Activated CD8-positive, alpha-beta T cell treated with anti-CD3 and anti-CD28 coated beads, Interleukin-2, amount 10 ng/mL, durations not matched to agents 7 days and 5 days (primary cell): ENCODE results near the gene FIG4. TPM values are rescaled to one million over a fixed set of nuclear protein-coding genes. Genes with fewer than 3 reads are reported as not detected.
"Not testable (repeated sequence)": the region's sequence is repeated elsewhere in the genome, so short reads cannot be mapped to it uniquely, and the experiment has no call there.

ENCODE experiments used
- ATAC-seq: fragments of 150-1000 bp; cut with Tn5 transposase; one replicate; pipeline ENCODE4 v1.10.0; 2021; ENCODE audit warnings: moderate library complexity
- CTCF ChIA-PET: fragments of 350-600 bp; sonication (Branson Sonifier 250); formaldehyde crosslinking; loops from one replicate; lab custom pipeline; 2021; ENCODE audit warnings: antibody characterized with exemption; lab: Charles Lee
- POLR2A ChIA-PET: fragments of 350-600 bp; sonication (Branson Sonifier 250); formaldehyde crosslinking; loops from one replicate; lab custom pipeline; 2021; ENCODE audit warnings: antibody characterized with exemption; lab: Charles Lee
- DNase-seq: peaks from one replicate; pipeline ENCODE4 v3.0.0-alpha.2; 2020
- H3K27ac Mint-ChIP-seq: one replicate; pipeline ENCODE4 v1.8.0; 2021; ENCODE audit warnings: mild to moderate bottlenecking, mixed read lengths
- H3K27me3 Mint-ChIP-seq: one replicate; pipeline ENCODE4 v1.8.0; 2021; ENCODE audit warnings: low read depth, mixed read lengths
- H3K36me3 Mint-ChIP-seq: one replicate; pipeline ENCODE4 v1.8.0; 2021; ENCODE audit warnings: low read depth, mixed read lengths
- H3K4me1 Mint-ChIP-seq: one replicate; pipeline ENCODE4 v1.8.0; 2021; ENCODE audit warnings: low read depth, mixed read lengths
- H3K4me3 Mint-ChIP-seq: one replicate; pipeline ENCODE4 v1.8.0; 2021; ENCODE audit warnings: mild to moderate bottlenecking, mixed read lengths
- H3K9me3 Mint-ChIP-seq: one replicate; pipeline ENCODE4 v1.8.0; 2022; ENCODE audit warnings: mixed read lengths; ENCODE audit not compliant: insufficient read depth
- total RNA-seq, 2 experiments: library from RNA; stranded (reverse); gene quantifications; one replicate each; pipeline ENCODE4 v1.2.3, GENCODE V29; 2021

Gene FIG4
- total RNA-seq, 2 experiments from 2014 or later = 9.5 to 10.8 TPM

DNA sequence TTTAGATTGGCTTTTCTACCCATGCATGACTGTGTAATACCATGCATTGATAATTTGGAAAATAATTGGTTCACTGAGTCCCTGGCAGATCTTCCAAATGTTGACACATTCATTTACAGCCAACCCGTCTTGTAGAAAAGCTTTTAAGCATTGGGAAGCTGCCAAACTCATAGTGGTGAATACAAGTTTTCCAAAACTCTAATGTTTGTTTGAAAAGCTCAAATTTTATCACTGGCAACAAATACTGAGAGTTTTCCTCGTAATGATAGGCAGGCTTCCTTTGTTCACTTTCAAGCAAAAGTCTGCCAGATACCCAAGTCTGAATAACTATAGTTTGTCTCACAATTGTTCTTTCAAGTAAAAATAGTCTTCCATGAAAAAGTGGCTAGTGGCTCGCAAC is 143.0 kb downstream of the FIG4 start:
- Mint-ChIP-seq H3K27ac (no peak overlapping the region), H3K27me3 (no peaks in the 10 kb centered on the region), H3K4me1 (no peaks in the 10 kb centered on the region), H3K9me3 (peaks cover 7% of the 10 kb centered on the region), H3K36me3 (peaks cover 5% of the 10 kb centered on the region), H3K4me3 (no peak overlapping the region)
- no peak for DNase-seq
- CTCF ChIA-PET = no interaction called here
- POLR2A ChIA-PET = no interaction called here
- no peak for ATAC-seq

GRCh38 chr6:109834595-109835437 is 143.7 kb downstream of the FIG4 start:
- H3K36me3 Mint-ChIP-seq = peaks cover 5% of the 10 kb centered on the region
- H3K27ac Mint-ChIP-seq = no peak overlapping the region
- ChIA-PET POLR2A (no interaction called here), CTCF (no interaction called here)
- no peaks in the 10 kb centered on the region for H3K4me1 Mint-ChIP-seq
- H3K27me3 Mint-ChIP-seq = no peaks in the 10 kb centered on the region
- DNase-seq (no peak), ATAC-seq (no peak)
- peaks cover 7% of the 10 kb centered on the region for H3K9me3 Mint-ChIP-seq
- H3K4me3 Mint-ChIP-seq = no peak overlapping the region

DNA sequence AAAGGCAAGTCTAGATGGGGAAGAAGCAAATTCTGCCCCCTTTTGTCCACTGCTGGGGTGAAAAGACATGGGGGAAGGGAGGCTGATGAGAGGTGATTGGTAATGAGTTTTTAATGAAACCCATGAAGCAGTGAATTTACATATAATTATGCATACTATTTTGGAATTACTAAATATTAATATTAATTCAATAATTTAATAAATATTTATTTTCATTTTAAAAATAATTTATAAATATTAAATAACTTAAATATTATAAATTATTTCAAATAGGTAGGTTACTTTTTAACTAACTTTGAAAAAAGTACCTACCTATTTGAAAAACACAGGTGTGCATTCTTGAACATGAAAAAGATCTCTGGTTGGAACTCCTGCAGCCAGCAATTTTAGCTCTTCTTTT is 148.9 kb downstream of the FIG4 start:
- no peaks in the 10 kb centered on the region for H3K9me3 Mint-ChIP-seq
- no peak overlapping the region for H3K4me3 Mint-ChIP-seq
- DNase-seq (no peak), ATAC-seq (no peak)
- no peak overlapping the region for H3K27ac Mint-ChIP-seq
- ChIA-PET POLR2A (no interaction called here), CTCF (no interaction called here)
- H3K36me3 Mint-ChIP-seq = no peaks in the 10 kb centered on the region
- no peaks in the 10 kb centered on the region for H3K27me3 Mint-ChIP-seq
- no peaks in the 10 kb centered on the region for H3K4me1 Mint-ChIP-seq

DNA sequence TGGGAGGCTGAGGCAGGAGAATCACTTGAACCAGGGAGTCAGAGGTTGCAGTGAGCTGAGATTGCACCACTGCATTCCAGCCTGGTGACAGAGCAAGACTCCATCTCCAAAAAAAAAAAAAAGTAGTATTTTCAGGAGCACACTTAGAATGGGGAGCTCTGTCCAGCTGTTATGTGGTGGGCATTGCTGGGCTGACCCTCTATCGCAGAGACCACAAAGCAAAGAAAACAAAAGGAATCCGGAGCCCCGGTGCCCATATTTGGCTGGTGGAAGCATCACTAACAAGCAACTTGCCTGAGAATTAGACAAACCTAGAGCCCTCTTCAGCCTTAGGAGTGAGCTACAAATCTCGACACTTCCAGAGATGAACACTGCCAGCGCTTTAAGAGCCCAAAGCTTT is 149.7 kb downstream of the FIG4 start:
- Mint-ChIP-seq H3K27me3 (no peaks in the 10 kb centered on the region), H3K4me1 (no peaks in the 10 kb centered on the region), H3K27ac (no peak overlapping the region), H3K4me3 (no peak overlapping the region), H3K36me3 (no peaks in the 10 kb centered on the region), H3K9me3 (no peaks in the 10 kb centered on the region)
- CTCF ChIA-PET = no interaction called here
- POLR2A ChIA-PET = no interaction called here
- ATAC-seq = no peak
- DNase-seq = no peak

DNA sequence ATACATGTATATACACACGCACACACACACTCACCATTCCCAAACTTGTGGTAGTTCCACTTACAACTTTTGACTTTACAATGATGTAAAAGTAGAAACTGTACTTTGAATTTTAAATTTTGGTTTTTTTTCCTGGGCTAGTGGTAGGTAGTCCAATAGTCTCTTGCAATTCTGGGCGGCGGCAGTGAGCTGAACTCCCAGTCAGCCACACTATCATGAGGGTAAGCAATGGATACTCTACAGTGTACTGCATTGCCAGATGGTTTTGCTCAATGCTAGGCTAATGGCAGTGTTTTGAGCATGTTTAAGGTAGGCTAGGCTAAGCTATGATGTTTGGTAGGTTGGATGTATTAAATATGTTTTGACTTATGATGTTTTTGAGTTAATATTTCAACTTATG is 150.8 kb downstream of the FIG4 start:
- H3K27me3 Mint-ChIP-seq = no peaks in the 10 kb centered on the region
- ChIA-PET CTCF (no interaction called here), POLR2A (no interaction called here)
- no peak overlapping the region for H3K27ac Mint-ChIP-seq
- no peaks in the 10 kb centered on the region for H3K36me3 Mint-ChIP-seq
- ATAC-seq (no peak), DNase-seq (no peak)
- no peak overlapping the region for H3K4me3 Mint-ChIP-seq
- no peaks in the 10 kb centered on the region for H3K9me3 Mint-ChIP-seq
- H3K4me1 Mint-ChIP-seq = no peaks in the 10 kb centered on the region

DNA sequence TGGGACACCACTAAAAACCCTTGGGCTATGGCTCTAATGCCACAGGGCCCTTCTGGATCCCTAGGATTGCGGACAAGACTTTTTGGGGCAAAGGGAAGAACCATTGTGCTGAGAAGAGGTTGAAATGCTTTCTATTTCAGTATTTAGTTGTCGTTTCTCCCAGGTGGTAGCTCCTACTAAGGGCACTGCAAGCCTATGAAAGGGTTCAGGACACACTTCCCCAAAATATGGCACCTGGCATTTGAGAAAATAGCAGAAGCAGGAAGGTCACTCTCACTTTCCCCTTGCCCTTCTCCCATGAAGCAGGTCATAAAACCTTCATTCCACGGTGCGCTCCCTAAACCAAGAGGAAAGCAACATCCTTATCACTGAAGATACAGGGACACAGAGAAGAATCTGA is 161.6 kb downstream of the FIG4 start:
- no peaks in the 10 kb centered on the region for H3K36me3 Mint-ChIP-seq
- H3K4me1 Mint-ChIP-seq = no peaks in the 10 kb centered on the region
- POLR2A ChIA-PET = no interaction called here
- H3K27ac Mint-ChIP-seq = no peak overlapping the region
- ATAC-seq (no peak), DNase-seq (no peak)
- H3K9me3 Mint-ChIP-seq = no peaks in the 10 kb centered on the region
- CTCF ChIA-PET = no interaction called here
- no peaks in the 10 kb centered on the region for H3K27me3 Mint-ChIP-seq
- no peak overlapping the region for H3K4me3 Mint-ChIP-seq

- Mint-ChIP-seq H3K9me3 (no peaks in the 10 kb centered on the region), H3K4me3 (no peak overlapping the region), H3K36me3 (no peaks in the 10 kb centered on the region), H3K4me1 (no peaks in the 10 kb centered on the region), H3K27ac (no peak overlapping the region), H3K27me3 (no peaks in the 10 kb centered on the region)
- ChIA-PET POLR2A (no interaction called here), CTCF (no interaction called here)
- DNase-seq = no peak
- no peak for ATAC-seq
Observed at GRCh38 chr6:109853426-109853825, 162.3 kb downstream of the FIG4 start.

DNA sequence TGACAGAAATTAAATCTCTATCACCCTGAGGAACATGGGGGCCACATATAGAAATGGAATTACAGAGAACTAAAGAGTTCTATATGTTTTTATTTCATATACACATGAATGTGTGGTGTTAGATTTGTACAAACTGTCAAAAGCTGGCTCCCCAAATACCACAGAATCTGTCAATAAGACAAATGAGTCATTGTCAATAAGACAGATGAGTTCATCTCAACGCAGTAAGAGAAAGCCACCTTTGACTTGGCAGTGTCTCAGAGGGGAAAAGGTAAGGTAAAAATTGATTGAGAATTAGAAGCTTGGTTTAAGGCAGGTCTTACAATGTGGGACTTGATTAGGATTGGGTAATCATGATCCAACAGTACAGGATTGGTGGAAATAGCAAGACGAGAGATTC is 162.9 kb downstream of the FIG4 start:
- DNase-seq = no peak
- ChIA-PET CTCF (no interaction called here), POLR2A (no interaction called here)
- no peaks in the 10 kb centered on the region for H3K4me1 Mint-ChIP-seq
- ATAC-seq = no peak
- H3K27me3 Mint-ChIP-seq = no peaks in the 10 kb centered on the region
- no peaks in the 10 kb centered on the region for H3K9me3 Mint-ChIP-seq
- H3K4me3 Mint-ChIP-seq = no peak overlapping the region
- H3K36me3 Mint-ChIP-seq = no peaks in the 10 kb centered on the region
- no peak overlapping the region for H3K27ac Mint-ChIP-seq

- POLR2A ChIA-PET = no interaction called here
Observed at GRCh38 chr6:109854541-109855308, 163.6 kb downstream of the FIG4 start.

DNA sequence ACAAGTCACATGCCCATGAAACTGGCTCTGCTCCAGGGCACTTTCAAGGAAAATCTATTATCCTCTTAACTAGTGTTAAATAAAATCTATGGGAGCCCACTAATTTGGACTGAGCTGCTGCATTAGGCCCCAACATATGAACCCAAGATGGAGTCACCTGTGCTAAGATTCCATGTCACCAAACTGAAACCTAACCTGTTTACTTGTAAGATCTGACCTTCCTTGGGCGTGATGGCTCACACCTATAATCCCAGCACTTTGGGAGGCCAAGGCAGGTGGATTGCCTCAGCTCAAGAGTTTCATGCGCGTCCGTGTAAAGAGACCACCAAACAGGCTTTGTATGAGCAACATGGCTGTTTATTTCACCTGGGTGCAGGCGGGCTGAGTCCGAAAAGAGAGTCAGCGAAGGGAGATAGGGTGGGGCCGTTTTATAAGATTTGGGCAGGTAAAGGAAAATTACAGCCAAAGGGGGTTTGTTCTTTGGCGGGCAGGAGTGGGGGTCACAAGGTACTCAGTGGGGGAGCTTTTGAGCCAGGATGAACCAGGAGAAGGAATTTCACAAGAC is 164.5 kb downstream of the FIG4 start:
- ATAC-seq, H3K27me3 Mint-ChIP-seq, CTCF ChIA-PET, DNase-seq, H3K4me1 Mint-ChIP-seq, H3K4me3 Mint-ChIP-seq, H3K9me3 Mint-ChIP-seq, POLR2A ChIA-PET, H3K27ac Mint-ChIP-seq, H3K36me3 Mint-ChIP-seq: not testable (repeated sequence)

More at GRCh38 chr6:109854541-109855308, 163.6 kb downstream of the FIG4 start:
- Mint-ChIP-seq H3K27me3 (no peaks in the 10 kb centered on the region), H3K27ac (no peak overlapping the region), H3K4me3 (no peak overlapping the region), H3K4me1 (no peaks in the 10 kb centered on the region), H3K36me3 (no peaks in the 10 kb centered on the region), H3K9me3 (no peaks in the 10 kb centered on the region)
- DNase-seq (no peak), ATAC-seq (no peak)
- CTCF ChIA-PET = no interaction called here

DNA sequence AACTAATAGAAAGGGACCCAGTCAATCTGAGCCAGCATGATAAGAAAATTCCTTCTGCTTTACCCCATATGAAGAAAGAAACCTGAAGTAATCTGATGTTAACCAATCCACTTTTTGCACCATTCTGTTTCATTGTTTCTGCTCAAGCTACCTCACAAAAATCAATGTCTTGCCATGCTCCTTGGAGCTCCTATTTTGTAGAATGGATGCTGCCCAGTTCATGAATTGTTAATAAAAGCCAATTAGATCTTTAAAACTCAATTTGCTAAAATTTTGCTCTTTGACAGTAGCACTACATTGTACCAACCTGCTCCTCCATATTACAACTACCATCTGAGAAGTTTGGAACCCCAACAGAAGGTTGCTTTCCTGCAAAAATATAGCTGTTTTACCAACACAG is 170.8 kb downstream of the FIG4 start:
- Mint-ChIP-seq H3K27me3 (peaks cover 5% of the 10 kb centered on the region), H3K36me3 (no peaks in the 10 kb centered on the region), H3K27ac (no peak overlapping the region), H3K9me3 (no peaks in the 10 kb centered on the region), H3K4me3 (no peak overlapping the region), H3K4me1 (no peaks in the 10 kb centered on the region)
- POLR2A ChIA-PET = no interaction called here
- DNase-seq (no peak), ATAC-seq (no peak)
- CTCF ChIA-PET = interaction anchor here (3.1 kb wide), 1 partner anchor 177 kb away, joined by 17 read pairs; no protein-coding TSS in a partner anchor

- POLR2A ChIA-PET = no interaction called here
- no peak for ATAC-seq
Observed at GRCh38 chr6:109864050-109864449, 173.0 kb downstream of the FIG4 start.

More at GRCh38 chr6:109864050-109864449, 173.0 kb downstream of the FIG4 start:
- CTCF ChIA-PET = no interaction called here
- H3K4me1 Mint-ChIP-seq = peaks cover 2% of the 10 kb centered on the region
- peaks cover 8% of the 10 kb centered on the region for H3K27me3 Mint-ChIP-seq
- H3K36me3 Mint-ChIP-seq = no peaks in the 10 kb centered on the region
- no peak overlapping the region for H3K4me3 Mint-ChIP-seq
- no peak for DNase-seq
- H3K27ac Mint-ChIP-seq = no peak overlapping the region
- H3K9me3 Mint-ChIP-seq = no peaks in the 10 kb centered on the region
